ENCODE data around the gene IFNA2.

DNA sequence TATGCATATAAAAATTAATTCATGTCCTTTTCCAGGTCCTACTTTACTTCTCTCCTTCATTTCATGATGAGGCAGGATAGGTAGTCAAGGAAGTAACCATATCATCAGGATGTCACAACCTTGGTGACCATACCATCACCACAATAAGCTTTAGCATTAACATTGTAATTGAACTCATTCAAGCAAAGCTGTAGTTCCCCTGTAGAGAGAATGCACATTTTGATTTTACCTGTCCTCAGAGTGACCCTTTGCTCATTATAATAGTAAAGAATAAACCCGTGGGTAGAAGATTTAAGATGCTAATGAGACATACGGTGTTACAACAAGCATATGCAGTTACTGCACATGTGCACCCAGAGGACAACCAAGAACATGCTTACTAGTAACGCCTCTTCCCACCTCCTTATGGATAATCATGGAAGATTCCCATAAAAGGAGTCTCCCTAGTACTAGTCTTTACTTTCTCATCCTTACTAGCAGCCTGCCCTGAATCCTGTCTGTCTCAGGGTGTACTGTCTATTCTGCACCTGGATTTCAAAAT is 36.7 kb downstream of the IFNA2 start:
- TF ChIP-seq CTCF (IDR thresholded peaks at IDR 0.05; ENCODE audit: poor library complexity) (no peak), EZH2 (IDR thresholded peaks at IDR 0.05; ENCODE audit: borderline replicate concordance) (no peak)
